Activated CD4-positive, alpha-beta T cell treated with anti-CD3 and anti-CD28 coated beads for 48 hours (primary cell): Measurements from ENCODE around the gene PTPRN2.
"Not testable (repeated sequence)": the region's sequence is repeated elsewhere in the genome, so short reads cannot be mapped to it uniquely, and the experiment has no call there.

ENCODE experiments used
- DNase-seq: peaks from one replicate; pipeline ENCODE4 v3.0.0-alpha.2; 2020

Gene PTPRN2

GRCh38 chr7:157750291-157750690, 837.3 kb downstream of the PTPRN2 start:
- no peak for DNase-seq

GRCh38 chr7:157745721-157746709, 841.6 kb downstream of the PTPRN2 start:
- DNase-seq = no peak

- DNase-seq = no peak
Observed at GRCh38 chr7:157744786-157745601, 842.6 kb downstream of the PTPRN2 start.

- no peak for DNase-seq
Observed at GRCh38 chr7:157743781-157744525, 843.7 kb downstream of the PTPRN2 start.

GRCh38 chr7:157740251-157740798, 847.3 kb downstream of the PTPRN2 start:
- DNase-seq = no peak

GRCh38 chr7:157739650-157740049, 848.0 kb downstream of the PTPRN2 start:
- DNase-seq = no peak

- DNase-seq = no peak
Observed at GRCh38 chr7:157739031-157739430, 848.6 kb downstream of the PTPRN2 start.

GRCh38 chr7:157738066-157738460, 849.6 kb downstream of the PTPRN2 start:
- no peak for DNase-seq

- no peak for DNase-seq
Observed at GRCh38 chr7:157737151-157738065, 850.2 kb downstream of the PTPRN2 start.

- no peak for DNase-seq
Observed at GRCh38 chr7:157736341-157736740, 851.3 kb downstream of the PTPRN2 start.

- DNase-seq = no peak
Observed at GRCh38 chr7:157735826-157736225, 851.8 kb downstream of the PTPRN2 start.

- DNase-seq = no peak
Observed at GRCh38 chr7:157734676-157735640, 852.7 kb downstream of the PTPRN2 start.

GRCh38 chr7:157733760-157734395, 853.7 kb downstream of the PTPRN2 start:
- not testable (repeated sequence) for DNase-seq

- no peak for DNase-seq
Observed at GRCh38 chr7:157731126-157731525, 856.5 kb downstream of the PTPRN2 start.

- DNase-seq = no peak
Observed at GRCh38 chr7:157730614-157731013, 857.0 kb downstream of the PTPRN2 start.

GRCh38 chr7:157729566-157729965, 858.1 kb downstream of the PTPRN2 start:
- DNase-seq = no peak

GRCh38 chr7:157727964-157728615, 859.5 kb downstream of the PTPRN2 start:
- DNase-seq = no peak

- DNase-seq = no peak
Observed at GRCh38 chr7:157726764-157727163, 860.9 kb downstream of the PTPRN2 start.

- not testable (repeated sequence) for DNase-seq
Observed at GRCh38 chr7:157725312-157725711, 862.3 kb downstream of the PTPRN2 start.
